ENCODE results near the gene CHST3.
"Not testable (repeated sequence)": the region's sequence is repeated elsewhere in the genome, so short reads cannot be mapped to it uniquely, and the experiment has no call there.

CHST3 gene

DNA sequence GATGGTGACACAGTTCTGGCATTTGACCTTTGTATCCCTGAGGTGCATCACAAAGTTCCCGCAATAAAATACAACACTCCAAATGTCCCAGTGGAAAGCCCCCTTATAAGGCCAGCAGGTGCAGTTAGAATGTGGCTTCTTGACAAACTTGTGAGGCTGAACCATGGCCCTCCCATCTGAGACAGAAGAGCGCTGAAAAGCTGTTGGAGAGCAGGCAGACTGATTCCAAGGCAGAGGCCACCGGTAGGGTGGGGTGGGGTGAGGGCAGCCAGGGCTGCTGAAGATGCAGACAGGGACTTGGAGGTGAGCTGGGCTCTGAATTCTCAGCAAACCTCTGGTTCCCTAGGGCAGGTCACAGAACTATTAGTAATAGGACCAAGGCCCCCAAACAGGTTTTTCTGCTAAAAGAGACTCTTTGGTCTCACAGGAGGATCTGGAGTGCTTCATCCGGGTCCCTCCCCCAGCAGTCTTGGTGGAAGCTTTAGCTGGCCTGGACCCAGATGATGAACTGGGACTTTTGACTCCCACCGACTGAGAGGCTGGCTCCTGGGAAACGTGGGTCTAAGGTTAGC, 15.6 kb upstream of the CHST3 start:
- no peak for DNase-seq (ENCODE audit: low read depth, low spot score)

DNA sequence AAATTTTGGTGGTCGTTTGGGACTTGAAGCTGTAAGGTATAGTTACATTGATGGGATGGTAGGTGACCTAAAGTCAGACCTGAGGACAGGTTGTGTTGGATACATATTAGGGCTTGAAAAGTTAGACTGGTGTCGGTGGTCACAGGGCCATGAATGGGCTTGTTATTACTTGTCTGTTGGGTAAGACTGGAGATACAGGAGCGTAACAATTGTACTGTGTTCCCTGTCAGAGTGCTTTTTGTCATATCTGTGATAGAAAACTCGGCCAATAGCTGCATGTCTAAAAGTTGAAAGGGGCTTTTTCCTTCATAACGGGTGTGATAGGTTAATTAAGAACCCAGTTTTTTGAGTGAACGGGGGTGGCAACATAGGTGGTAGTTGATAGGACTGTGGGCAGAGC, 13.5 kb upstream of the CHST3 start:
- no peak for DNase-seq (ENCODE audit: low read depth, low spot score)

DNA sequence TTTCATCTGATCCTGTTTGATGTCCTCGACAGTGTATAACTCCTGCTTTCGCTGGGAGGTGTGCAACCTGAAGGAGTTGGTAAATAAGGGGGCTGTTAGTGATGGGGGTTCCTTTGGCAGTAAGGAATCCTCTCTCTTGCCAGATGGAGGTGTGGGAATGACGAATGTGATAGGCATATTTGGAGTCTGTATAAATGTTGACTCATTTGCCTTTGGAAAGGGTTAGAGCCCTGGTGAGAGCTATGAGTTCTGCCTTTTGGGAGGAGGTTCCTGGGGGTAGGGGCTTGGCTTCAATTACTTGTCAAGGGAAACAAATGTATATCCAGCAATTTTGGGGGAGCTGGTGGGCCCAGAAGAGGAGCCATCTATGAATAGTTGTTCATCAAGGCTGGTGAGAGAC, 11.4 kb upstream of the CHST3 start:
- DNase-seq (ENCODE audit: low read depth, low spot score): no peak

GRCh38 chr10:71957546-71958275, 6.5 kb upstream of the CHST3 start:
- no peak for DNase-seq (ENCODE audit: low read depth, low spot score)

GRCh38 chr10:71959526-71959925, 4.7 kb upstream of the CHST3 start:
- DNase-seq (ENCODE audit: low read depth, low spot score): no peak

GRCh38 chr10:71961831-71962230, 2.4 kb upstream of the CHST3 start:
- no peak for DNase-seq (ENCODE audit: low read depth, low spot score)

- DNase-seq (ENCODE audit: low read depth, low spot score): no peak
Observed at GRCh38 chr10:71962901-71963300, 1.3 kb upstream of the CHST3 start.

DNA sequence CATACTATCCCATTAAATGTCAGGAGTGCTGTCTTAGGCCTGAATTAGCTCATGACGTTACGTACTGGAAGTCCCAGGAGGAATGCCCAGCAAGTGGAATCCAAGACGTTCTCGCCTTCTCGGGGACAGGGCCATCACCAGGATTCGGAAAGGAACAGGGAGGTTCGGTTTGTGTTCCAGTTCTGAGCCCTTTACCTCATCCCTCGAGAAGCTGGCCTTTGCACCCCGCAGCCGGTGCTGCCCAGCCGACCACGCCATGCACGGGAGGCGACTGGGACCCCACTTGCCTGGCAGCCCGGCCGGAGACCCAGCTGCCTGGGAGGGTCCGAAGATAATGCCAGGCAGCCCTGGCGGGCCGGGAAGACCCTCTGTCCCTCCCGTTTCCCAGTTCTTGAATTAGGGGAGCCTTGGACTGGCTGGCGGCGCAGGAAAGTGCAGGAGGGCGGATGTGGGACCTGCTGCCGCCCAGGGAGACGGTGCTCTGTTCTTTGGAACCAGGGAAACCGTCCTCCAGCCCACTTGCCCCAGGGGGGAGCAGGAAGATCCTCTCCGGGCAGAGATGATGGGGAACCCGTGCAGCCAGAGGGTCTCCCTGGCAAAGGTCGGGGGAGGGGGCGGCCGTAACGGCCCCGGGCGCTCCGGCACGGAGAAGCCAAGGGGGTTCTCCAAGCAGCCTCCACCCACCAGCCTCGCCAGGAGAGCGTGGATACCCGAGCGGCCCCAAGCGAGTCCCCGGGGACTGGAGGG, 671 bp upstream of the CHST3 start:
- DNase-seq (ENCODE audit: low read depth, low spot score): no peak

DNA sequence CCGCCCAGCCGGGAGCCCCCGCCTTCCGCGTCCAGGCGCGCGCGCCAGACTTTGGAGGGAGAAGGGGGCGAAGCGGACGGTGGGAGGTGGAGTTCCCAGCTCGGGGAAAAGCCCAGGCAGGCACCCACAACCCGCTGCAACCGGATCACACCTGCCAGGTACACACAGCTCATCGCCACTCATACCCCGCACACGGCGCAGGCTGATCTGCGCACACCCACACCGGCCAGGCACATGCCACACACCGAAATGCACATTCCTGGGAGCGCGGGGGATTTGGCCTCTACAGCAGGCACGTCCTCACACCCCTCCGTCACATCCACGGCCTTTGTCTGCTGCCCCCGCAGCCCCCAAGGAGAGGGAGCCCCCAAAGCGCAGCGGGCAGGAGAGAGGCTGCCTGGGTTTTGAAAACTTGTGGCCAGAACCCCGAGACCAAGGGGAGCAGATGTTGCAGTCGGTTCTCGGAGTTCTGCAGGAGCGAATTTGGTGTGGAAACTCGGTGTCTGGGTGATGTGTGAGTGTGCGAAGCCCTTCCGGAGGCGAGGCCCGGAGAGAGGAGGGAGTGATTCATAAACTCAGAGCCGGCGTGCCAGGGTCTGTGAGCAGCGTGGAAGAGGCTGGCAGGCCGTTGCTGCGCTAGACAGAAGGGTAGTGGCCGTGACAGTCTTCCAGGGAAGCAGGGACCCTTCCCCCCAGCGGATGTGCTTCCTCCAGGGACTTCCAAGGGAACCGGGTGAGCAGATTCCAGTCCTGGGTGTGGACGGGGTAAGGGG, 734 bp downstream of the CHST3 start:
- no peak for DNase-seq (ENCODE audit: low read depth, low spot score)

DNA sequence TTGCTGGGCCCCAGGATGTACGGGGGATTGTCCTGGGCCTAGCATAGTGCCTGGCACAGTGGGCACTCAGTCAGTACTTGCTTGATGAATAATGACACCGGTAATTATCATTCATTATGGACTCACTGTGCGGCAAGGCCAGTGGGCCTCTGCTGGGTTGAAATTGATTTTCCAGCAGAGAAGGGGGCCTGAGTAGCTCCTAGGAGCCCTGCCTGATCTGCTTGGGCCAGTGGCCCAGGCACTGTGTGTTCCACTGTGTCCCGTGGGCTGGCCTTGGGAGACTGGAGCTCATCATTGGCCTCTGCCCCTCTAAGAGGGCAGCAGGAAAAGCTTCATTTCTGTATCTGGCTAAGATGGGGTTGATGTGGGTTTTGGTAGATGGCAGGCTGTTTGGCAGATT, 1.4 kb downstream of the CHST3 start:
- DNase-seq (ENCODE audit: low read depth, low spot score): no peak

DNA sequence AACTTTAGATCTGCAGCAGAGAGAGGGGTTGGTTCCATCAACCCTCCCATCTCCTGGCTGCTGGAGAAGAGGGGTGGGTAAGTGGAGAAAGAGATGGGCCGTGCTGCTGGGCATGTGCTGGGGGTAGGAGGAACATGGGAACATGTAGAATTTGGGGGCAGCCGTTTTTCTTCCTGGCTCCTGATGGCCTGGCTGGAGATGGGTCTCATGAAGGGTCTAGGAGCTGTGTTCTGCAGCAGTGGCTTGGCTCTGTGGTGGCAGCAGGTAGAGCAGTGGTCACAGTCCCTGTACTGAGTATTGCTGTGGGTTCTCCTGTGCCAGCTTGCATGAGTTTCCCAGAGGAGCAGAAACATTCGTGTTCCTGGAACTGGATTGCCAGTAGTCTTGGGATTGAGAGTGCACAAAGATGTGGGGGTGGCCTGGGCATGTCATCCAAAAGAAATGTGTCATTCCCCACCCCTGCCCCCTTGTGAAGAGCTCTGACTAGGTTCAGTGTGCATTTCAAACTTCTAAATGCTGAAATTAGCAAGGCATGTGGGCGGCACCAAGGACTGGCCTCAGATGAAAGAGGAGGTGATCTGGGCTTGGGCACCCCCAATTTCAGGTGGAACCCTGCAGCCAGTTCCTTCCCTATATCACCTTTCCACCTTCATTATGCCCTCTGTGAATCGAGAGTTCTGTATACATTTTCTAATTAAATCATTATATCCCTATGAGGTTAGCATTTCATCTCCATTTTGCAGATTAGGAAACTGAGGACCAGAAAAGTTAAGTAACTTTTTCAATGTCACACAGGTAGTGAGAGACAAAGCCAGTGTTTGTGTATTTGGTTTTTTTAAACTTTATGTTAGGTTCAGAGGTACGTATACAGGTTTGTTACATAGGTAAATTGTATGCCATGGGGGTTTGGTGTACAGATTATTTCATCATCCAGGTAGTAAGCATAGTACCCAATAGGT, 2.1 kb downstream of the CHST3 start:
- no peak for DNase-seq (ENCODE audit: low read depth, low spot score)

DNA sequence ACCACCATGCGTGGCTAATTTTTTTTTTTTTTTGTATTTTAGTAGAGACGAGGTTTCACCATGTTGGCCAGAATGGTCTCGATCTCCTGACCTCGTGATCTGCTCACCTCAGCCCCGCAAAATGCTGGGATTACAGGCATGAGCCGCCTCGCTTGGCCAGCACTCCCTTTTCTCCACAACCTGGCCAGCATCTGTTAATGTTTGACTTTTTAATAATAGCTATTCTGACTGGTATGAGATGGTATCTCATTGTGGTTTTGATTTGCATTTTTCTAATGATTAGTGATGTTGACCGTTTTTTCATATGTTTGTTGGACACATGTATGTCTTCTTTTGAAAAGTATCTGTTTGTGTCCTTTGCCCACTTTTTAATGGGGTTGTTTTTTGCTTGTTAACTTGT, 3.8 kb downstream of the CHST3 start:
- not testable (repeated sequence) for DNase-seq (ENCODE audit: low read depth, low spot score)

DNA sequence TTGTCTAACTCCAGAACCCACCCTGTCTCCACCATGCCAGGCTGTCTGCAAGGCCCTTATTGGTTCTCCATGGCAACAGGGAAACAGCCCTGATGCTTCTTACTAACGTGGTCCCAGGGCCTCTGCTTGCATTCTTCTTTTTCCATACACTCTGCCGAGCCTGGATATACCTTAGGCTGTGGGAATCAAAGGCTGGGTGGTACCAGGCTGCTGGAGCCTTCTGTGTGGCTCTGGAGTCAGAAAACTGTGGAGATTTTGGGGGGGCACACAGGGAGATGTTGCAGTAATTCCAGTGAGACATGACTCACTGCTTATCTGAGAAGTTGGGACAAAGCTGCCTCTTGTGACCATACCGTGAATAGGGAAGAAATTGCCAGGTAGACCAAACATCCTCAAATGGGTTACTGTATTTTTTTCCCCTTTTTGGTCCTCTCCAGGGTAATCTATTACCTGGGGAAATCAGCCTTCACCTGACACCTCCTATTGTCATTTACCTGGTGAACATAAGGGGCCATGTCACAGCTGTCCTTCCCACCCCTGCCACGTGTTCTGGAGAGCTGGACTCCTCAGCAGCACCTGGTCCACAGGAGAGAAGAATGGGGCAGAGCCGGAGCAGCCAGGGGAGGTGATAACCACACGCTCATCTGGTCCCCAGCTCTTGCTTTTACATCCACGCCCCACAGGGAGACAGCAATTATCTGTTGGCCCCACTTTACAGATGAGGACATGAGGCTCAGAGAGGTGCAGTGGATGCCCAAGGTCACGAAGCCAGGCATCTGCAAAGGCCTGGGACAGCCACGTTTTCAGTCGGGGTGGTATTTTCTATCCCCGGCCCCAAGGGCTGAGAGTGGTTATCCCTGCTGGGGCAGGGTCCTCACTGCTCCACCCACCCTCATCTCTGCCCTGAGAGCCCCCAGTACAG, 4.6 kb downstream of the CHST3 start:
- DNase-seq (ENCODE audit: low read depth, low spot score): no peak

- no peak for DNase-seq (ENCODE audit: low read depth, low spot score)
Observed at GRCh38 chr10:71969929-71970328, 5.7 kb downstream of the CHST3 start.

- no peak for DNase-seq (ENCODE audit: low read depth, low spot score)
Observed at GRCh38 chr10:71970331-71970730, 6.1 kb downstream of the CHST3 start.

DNA sequence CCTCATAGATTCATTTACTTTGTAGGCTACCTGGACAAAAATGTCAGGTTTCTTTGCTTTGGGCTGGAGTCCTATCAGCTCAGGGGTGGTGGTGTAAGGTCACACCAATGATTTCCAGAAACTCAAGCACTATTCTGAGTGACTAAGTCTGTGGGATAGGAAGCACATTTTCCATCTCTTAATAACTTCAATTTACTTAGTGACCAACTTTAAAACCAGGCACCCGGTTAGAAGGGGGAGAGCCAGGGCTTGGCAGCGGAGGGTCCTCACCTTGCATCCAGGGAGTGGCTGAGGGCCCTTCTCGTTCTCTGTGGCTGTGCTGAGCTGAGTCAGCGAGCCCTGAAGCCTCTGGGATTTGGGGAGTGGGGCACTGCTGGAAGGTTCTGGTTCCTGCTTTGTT, 6.7 kb downstream of the CHST3 start:
- DNase-seq (ENCODE audit: low read depth, low spot score): no peak

DNA sequence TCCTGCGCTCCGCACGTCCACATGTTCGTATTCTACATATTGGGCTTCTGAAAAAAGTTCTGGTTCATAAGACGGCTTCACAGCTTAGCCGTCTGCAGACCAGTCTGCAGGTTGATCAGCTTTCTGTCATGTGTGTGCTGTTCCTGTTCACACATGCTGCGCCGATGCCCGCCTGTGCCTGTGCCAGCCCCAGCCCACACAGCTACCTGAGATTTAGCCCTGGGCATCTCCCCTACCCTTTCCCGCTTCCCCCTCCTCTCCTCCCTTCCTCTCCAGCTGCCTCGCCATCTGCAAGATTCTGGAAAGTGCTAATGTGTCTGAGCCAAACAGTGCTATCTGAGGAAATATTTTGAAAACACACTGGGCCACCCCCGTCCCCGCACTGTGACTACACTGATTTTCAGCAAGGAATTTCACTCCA, 7.1 kb downstream of the CHST3 start:
- DNase-seq (ENCODE audit: low read depth, low spot score): no peak

DNA sequence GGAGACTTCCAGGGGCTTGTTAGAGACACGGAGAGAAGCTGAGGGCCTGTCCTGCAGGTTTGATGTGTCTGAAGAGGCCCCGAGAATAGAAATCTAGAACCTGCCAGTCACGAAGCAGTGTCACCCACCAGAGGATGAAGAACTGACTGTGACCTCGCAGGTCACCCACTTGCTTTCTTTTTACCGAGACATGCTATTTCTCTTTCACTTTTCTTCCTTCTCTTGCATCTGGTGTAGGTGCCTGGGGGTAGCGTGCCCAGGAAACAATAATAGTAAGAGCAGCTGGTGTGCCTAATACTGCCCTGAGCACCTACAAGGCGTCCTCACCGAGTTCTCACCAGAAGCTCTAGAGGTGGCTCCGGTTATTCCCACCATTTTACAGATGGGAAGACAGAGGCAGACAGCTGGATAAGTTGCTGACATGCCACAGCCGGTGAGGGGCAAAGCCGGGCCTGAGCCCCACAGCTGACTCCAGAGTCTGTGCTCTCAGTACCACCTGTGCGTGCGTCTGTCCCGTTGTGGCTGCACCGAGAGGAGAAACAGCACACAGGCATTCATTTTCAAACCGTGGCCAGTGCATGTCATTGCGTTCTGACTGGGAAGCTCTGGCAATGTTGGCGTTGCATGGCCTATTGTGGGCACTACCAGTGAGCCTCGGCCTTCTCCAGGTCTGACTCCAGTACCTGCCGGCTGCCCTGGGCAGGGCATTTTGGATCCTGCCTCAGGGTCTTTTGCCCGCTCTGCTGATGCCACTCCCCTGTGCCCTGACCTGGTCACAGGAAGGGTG, 7.8 kb downstream of the CHST3 start:
- DNase-seq (ENCODE audit: low read depth, low spot score): no peak

Data from activated naive CD8-positive, alpha-beta T cell treated with anti-CD3 and anti-CD28 coated beads, Interleukin-2, amount 50 U/mL, for 16 hours (primary cell).